VCaP (cell line): ENCODE data around the gene KLHL28.

Experiments
- H3K27ac ChIP-seq: fragments of 450-650 bp; 2 replicates; pipeline ENCODE4 v1.5.1; 2017
- TF ChIP-seq, protein P1 (sequence below): fragments of 450-650 bp; conservative IDR thresholded peaks from 2 replicates; pipeline ENCODE4 v1.5.1; 2017; ENCODE audit warnings: mild to moderate bottlenecking, moderate library complexity

Gene KLHL28

DNA sequence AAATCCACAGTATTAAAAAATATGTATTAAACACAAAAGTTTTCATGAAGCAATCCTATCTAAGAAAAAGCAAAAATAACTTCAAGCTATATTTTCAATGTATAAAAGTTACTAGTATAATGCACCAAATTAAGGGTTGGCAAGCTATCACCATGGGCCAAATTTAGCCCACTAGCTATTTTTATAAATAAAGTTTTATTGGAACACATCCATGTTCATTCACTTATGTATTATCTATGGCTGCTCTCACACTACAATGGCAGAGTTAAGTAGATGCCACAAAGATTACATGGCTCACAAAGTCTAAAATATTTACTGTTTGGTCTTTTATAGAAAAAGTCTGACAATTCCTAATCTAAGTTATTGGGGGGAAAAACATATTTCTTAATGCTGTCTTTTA is 17.6 kb downstream of the KLHL28 start:
- TF ChIP-seq, protein P1, sequence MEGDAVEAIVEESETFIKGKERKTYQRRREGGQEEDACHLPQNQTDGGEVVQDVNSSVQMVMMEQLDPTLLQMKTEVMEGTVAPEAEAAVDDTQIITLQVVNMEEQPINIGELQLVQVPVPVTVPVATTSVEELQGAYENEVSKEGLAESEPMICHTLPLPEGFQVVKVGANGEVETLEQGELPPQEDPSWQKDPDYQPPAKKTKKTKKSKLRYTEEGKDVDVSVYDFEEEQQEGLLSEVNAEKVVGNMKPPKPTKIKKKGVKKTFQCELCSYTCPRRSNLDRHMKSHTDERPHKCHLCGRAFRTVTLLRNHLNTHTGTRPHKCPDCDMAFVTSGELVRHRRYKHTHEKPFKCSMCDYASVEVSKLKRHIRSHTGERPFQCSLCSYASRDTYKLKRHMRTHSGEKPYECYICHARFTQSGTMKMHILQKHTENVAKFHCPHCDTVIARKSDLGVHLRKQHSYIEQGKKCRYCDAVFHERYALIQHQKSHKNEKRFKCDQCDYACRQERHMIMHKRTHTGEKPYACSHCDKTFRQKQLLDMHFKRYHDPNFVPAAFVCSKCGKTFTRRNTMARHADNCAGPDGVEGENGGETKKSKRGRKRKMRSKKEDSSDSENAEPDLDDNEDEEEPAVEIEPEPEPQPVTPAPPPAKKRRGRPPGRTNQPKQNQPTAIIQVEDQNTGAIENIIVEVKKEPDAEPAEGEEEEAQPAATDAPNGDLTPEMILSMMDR: no peak
- no peak overlapping the region for H3K27ac ChIP-seq

DNA sequence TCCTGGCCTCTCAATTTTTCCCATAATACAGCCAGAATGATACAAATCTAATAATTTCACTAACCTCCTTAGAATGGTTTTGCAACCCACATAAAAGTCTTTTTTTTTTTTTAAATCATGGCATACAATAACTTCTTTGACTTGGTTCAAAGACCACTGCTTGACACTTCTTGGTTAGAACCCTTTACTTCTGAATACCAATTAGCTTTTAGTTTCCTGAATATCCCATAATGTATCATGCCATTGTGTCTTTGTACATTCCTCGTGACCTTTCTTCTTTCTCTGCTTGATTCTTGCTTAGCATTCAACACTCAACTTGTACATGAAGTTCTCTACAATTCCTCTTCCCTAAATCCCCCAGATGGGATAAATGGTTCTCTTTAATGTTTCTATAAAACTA is 19.3 kb downstream of the KLHL28 start:
- TF ChIP-seq, protein P1: no peak
- H3K27ac ChIP-seq: no peak overlapping the region

DNA sequence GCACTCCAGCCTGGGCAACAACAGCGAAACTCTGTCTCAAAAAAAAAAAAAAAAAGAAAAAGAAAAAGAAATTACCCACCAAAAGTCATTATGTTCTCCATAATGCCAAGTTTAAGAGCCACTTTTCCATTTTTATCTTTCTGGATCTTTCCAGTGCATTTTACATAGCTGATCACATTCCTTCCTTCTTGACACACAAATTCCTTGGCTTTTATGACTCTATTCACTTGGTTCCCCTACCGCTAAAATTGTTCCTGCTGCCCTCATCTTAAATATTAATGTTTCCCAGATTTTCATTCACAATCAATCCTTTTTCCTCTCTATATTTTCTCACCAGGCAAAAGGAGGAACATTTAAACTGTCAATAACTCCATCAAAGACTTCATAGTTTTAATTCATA is 20.2 kb downstream of the KLHL28 start:
- no peak overlapping the region for H3K27ac ChIP-seq
- TF ChIP-seq, protein P1: no peak

DNA sequence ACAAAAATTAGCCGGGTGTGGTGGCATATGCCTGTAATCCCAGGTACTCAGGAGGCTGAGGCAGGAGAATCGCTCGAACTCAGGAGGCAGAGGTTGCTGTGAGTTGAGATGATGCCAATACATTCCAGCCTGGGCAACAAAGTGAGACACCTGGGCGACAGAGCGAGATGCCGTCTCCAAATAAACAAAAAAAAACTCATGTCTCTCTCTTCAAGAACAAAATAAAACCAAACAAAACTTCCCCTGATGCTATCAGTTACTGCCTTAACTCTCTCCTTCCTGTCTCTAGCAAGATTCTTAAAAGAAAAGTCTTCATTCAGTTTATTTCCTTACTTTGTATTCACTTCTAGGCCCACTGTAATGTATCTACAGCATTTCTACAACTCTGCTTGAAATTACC is 20.8 kb downstream of the KLHL28 start:
- H3K27ac ChIP-seq: no peak overlapping the region
- TF ChIP-seq, protein P1: no peak

DNA sequence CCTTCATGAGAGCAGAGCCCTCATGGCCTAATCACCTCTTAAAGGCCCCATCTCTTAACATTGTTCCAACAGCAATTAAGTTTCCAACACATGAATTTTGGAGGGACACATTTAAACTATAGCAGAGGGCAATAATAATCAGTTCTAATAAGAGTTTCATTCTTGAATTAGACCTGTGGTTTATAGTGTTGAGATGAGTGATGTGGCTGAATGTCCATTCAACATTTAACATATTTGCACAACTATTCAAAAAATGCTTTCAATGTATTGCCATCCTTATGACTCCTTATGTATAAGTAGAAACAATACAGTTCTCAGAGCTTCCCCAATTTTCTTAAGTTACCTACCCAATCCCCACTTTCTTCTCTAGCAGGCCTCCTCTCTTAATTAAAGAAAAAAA is 21.5 kb downstream of the KLHL28 start:
- TF ChIP-seq, protein P1: no peak
- H3K27ac ChIP-seq: no peak overlapping the region

DNA sequence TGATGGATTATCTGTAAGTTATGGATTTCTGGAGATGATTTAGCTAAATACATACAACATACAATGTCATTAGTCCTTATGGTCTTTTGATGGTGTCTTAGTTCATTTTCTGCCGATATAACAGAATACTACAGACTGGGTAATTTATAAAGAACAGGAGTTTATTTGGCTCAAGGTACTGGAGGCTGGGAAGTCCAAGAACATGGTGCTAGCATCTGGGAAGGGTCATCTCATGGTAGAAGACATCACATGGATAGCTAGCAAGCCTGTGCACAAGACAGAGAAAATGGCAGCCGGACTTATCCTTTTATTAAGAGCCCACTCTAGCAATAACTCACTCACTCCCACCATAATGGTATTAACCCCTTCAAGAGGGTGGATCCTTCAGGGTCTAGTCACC is 24.2 kb downstream of the KLHL28 start:
- TF ChIP-seq, protein P1: no peak
- H3K27ac ChIP-seq: no peak overlapping the region

DNA sequence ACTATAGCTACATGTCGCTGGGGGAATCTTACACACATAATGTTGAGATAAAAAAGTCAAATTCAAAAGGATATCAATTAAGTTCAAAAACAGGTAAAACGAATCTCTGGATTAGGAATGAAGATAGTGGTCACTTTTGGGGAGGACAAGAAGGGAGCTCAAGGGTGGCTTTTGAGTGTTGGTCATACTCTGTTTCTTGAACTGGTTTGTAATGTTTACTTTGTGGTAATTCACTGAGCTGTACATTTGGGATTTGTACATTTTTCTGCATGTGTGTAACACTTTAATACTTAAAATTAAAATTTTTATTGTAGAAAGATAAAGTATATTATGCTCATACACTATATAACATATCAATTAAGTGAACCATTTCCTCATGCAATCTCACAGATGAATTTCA is 26.6 kb downstream of the KLHL28 start:
- TF ChIP-seq, protein P1: no peak
- H3K27ac ChIP-seq: no peak overlapping the region

DNA sequence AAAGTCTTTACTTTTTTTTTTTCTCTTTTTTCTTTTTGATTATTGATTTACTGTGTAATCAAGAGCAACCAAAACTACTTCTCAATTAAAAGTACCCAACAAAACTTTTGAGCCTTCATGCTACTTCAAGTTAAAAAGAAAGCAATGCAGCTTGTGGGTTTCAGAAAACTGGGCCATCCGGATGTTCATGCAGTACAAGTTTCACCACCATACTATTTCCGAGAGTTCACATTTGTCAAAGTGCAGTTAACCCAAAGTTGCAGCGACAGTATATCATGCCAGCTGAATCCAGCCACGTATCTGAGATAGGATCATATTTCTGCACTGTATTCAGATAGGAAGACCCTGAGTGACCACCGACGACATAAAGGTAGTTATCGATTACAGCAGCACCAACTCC is 33.0 kb downstream of the KLHL28 start:
- TF ChIP-seq, protein P1: no peak
- peak overlapping the region; percentile 6; the same call in 1 of the 2 replicates for H3K27ac ChIP-seq
